Mammary epithelial cell (primary cell): ENCODE results near the gene GYG1.

Experiments
- EZH2 ChIP-seq: IDR thresholded peaks from 2 replicates; pipeline ENCODE4 v1.6.1; 2012; ENCODE audit warnings: low read length, inconsistent platforms, borderline replicate concordance
- TF ChIP-seq, protein P1 (sequence below), 2 donors: IDR thresholded peaks in 1 of 2; conservative IDR thresholded peaks in 1 of 2; 2 replicates each; pipeline ENCODE4 v1.5.1; 2011 to 2012; ENCODE audit warnings: inconsistent platforms in 2 of 2, low read length in 2 of 2, mild to moderate bottlenecking in 2 of 2, control low read depth in 1 of 2, low read depth in 1 of 2; ENCODE audit not compliant: insufficient read depth in 1 of 2; ENCODE audit errors: extremely low read depth in 1 of 2

DNA sequence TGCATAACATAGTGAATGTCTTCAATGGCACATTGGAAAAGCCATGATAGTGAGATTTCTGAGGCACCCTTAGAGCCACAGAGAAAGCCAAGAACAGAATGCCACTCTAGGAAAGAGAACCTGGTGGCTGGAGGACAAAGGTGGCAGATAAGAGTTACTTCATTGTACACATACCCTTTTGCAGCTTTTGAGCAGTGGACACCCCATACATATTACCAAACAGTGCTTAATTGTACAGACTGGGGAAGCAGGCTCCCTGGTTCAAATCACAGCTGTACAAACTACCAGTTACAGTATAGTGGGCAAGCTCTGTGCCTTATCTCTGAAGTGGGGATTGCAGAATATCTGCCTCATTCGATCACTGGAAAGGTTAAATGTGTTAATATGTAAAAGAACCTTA, 10.1 kb upstream of the GYG1 start:
- TF ChIP-seq, protein P1, sequence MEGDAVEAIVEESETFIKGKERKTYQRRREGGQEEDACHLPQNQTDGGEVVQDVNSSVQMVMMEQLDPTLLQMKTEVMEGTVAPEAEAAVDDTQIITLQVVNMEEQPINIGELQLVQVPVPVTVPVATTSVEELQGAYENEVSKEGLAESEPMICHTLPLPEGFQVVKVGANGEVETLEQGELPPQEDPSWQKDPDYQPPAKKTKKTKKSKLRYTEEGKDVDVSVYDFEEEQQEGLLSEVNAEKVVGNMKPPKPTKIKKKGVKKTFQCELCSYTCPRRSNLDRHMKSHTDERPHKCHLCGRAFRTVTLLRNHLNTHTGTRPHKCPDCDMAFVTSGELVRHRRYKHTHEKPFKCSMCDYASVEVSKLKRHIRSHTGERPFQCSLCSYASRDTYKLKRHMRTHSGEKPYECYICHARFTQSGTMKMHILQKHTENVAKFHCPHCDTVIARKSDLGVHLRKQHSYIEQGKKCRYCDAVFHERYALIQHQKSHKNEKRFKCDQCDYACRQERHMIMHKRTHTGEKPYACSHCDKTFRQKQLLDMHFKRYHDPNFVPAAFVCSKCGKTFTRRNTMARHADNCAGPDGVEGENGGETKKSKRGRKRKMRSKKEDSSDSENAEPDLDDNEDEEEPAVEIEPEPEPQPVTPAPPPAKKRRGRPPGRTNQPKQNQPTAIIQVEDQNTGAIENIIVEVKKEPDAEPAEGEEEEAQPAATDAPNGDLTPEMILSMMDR (conservative IDR thresholded peaks at IDR 0.05 in 1 of 2, IDR thresholded peaks at IDR 0.05 in 1 of 2; ENCODE audit: extremely low read depth in 1 of 2, insufficient read depth in 1 of 2, low read depth in 1 of 2, low read length in 2 of 2): no peak
- no peak for TF ChIP-seq EZH2
